ENCODE measurements around the gene IL13RA2.

IL13RA2 gene

GRCh38 chrX:114985967-114986592 is 31.3 kb downstream of the IL13RA2 start:
- DNase-seq: no peak

DNA sequence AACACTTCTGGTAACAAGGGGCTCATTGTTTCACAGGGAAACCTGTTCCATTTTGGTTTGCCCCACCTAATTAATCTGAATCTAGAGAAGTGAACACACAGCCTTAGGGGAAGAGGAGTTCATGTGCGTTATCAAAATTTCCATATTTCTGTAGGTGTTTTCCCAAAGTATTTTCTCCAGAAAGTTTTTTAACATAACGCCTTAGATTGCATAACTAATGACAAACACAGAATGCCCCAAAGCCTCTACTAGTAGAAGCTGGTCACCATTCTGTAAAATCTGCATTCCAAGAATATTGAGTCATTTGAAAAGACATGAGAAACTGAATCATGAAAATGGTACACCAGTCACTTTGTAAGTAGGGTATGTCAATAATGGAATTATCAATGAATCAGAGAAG is 41.1 kb downstream of the IL13RA2 start:
- DNase-seq: no peak

GRCh38 chrX:114973013-114973412 is 44.4 kb downstream of the IL13RA2 start:
- no peak for DNase-seq

GRCh38 chrX:114970806-114971205 is 46.6 kb downstream of the IL13RA2 start:
- DNase-seq: no peak

DNA sequence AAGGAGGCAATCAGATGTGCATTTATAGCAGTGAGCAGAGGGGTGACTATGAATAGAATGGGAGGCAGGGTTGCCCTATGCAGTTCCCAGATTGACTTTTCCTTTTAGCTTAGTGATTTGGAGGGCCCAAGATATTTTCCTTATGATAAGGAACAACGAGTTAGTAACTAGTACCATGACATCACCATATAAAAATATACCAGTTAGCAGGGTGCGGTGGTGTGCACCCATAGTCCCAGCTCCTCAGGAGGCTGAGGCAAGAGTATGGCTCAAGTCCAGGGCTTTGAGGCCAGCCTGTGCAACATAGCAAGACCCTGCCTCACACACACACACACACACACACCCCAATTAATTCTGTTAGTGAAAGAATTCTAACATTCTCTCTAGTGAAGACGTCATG is 53.0 kb downstream of the IL13RA2 start:
- no peak for DNase-seq

DNA sequence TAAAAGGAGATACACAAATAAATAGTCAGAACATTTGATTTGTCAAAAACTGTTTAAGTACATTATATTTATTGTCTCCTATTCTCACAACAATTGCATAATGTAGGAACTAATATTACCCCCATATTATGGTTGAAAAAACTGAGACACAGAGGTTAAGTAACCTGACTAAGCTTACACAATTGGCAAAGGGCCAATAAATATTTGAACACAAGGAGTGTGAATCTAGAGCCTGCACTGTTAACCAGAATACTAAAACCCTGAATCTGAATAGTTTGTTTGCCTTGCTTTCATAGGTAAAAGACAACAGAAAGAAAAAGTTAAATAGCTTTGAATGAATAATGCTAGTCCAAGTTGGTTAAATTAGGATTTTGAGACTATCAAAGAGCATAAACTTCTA is 55.2 kb downstream of the IL13RA2 start:
- no peak for DNase-seq

- DNase-seq: no peak
Observed at GRCh38 chrX:114959729-114960128, 57.7 kb downstream of the IL13RA2 start.

Measured in activated CD4-positive, CD25-positive, alpha-beta regulatory T cell treated with anti-CD3 and anti-CD28 coated beads, Interleukin-2, amount 50 U/mL, for 72 hours (primary cell).